Right lobe of liver (tissue), 4 donors: Measurements from ENCODE around the gene XBP1.

Experiments
- POLR2A ChIP-seq: fragments of 450-650 bp; IDR thresholded peaks from one replicate; pipeline ENCODE4 v1.6.1; 2017; ENCODE audit warnings: antibody characterized with exemption, mild to moderate bottlenecking
- TF ChIP-seq, protein P1 (sequence below), 4 donors: fragments of 200-600 bp in 3 of 4; fragments of 450-650 bp in 1 of 4; IDR thresholded peaks; one replicate each; pipeline versions ENCODE4 v1.5.1 to v1.8.0; 2016 to 2022; ENCODE audit warnings: antibody characterized with exemption in 4 of 4, mild to moderate bottlenecking in 2 of 4
- donor health status: DM: no; HTN: no; CAD: no.
- donor health status: DM: no; HTN: no; CAD: no.
- donor health status: DM: no; HTN: yes; CAD: no.

GRCh38 chr22:28832731-28833130 lies 32.4 kb upstream of the XBP1 start:
- TF ChIP-seq, protein P1, sequence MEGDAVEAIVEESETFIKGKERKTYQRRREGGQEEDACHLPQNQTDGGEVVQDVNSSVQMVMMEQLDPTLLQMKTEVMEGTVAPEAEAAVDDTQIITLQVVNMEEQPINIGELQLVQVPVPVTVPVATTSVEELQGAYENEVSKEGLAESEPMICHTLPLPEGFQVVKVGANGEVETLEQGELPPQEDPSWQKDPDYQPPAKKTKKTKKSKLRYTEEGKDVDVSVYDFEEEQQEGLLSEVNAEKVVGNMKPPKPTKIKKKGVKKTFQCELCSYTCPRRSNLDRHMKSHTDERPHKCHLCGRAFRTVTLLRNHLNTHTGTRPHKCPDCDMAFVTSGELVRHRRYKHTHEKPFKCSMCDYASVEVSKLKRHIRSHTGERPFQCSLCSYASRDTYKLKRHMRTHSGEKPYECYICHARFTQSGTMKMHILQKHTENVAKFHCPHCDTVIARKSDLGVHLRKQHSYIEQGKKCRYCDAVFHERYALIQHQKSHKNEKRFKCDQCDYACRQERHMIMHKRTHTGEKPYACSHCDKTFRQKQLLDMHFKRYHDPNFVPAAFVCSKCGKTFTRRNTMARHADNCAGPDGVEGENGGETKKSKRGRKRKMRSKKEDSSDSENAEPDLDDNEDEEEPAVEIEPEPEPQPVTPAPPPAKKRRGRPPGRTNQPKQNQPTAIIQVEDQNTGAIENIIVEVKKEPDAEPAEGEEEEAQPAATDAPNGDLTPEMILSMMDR (IDR thresholded peaks at IDR 0.05) = no peak
- TF ChIP-seq POLR2A = no peak
